ENCODE data around the gene CDC20. TPM values are rescaled to one million over a fixed set of nuclear protein-coding genes. Genes with fewer than 3 reads are reported as not detected.

Gene CDC20
- 166 and 220 TPM in 2 replicates for total RNA-seq (2014; rRNA removed; shearing (Covaris generic); ENCODE audit: low replicate concordance)

GRCh38 chr1:43358746-43359693 is at the start of gene CDC20:
Gene CDC20 (plus strand): TSS chr1:43358981. CDS start chr1:43359216, 235 bp downstream.
- in situ Hi-C loops (cut with HindIII; ENCODE audit: low pct_unique_long_range_greater_than_20kb, low sequenced_read_pairs), result no loop called here
- peak; percentile 97 for DNase-seq (ENCODE audit: low read depth)

- DNase-seq (ENCODE audit: low read depth), result no peak
- in situ Hi-C loops (cut with HindIII; ENCODE audit: low pct_unique_long_range_greater_than_20kb, low sequenced_read_pairs), result no loop called here
These were observed 49.3 kb upstream of the CDC20 start for GRCh38 chr1:43309405-43310025.

- no peak for DNase-seq (ENCODE audit: low read depth)
- in situ Hi-C loops (cut with HindIII; ENCODE audit: low pct_unique_long_range_greater_than_20kb, low sequenced_read_pairs), result no loop called here
These were observed 47.3 kb upstream of the CDC20 start for GRCh38 chr1:43311521-43311920.

- in situ Hi-C loops (cut with HindIII; ENCODE audit: low pct_unique_long_range_greater_than_20kb, low sequenced_read_pairs), result no loop called here
These were observed 46.6 kb upstream of the CDC20 start for GRCh38 chr1:43312212-43312623.

GRCh38 chr1:43312663-43313515 is 45.9 kb upstream of the CDC20 start:
- in situ Hi-C loops (cut with HindIII; ENCODE audit: low pct_unique_long_range_greater_than_20kb, low sequenced_read_pairs), result no loop called here
- DNase-seq (ENCODE audit: low read depth), result no peak

More at GRCh38 chr1:43312212-43312623, 46.6 kb upstream of the CDC20 start:
- no peak for DNase-seq (ENCODE audit: low read depth)

GRCh38 chr1:43313771-43314170 is 45.0 kb upstream of the CDC20 start:
- in situ Hi-C loops (cut with HindIII; ENCODE audit: low pct_unique_long_range_greater_than_20kb, low sequenced_read_pairs), result no loop called here
- no peak for DNase-seq (ENCODE audit: low read depth)

- DNase-seq (ENCODE audit: low read depth), result no peak
- in situ Hi-C loops (cut with HindIII; ENCODE audit: low pct_unique_long_range_greater_than_20kb, low sequenced_read_pairs), result no loop called here
These were observed 44.5 kb upstream of the CDC20 start for GRCh38 chr1:43314233-43314632.

GRCh38 chr1:43315481-43315880 is 43.3 kb upstream of the CDC20 start:
- no peak for DNase-seq (ENCODE audit: low read depth)
- in situ Hi-C loops (cut with HindIII; ENCODE audit: low pct_unique_long_range_greater_than_20kb, low sequenced_read_pairs), result no loop called here

GRCh38 chr1:43315963-43316737 is 42.6 kb upstream of the CDC20 start:
- DNase-seq (ENCODE audit: low read depth), result no peak
- in situ Hi-C loops (cut with HindIII; ENCODE audit: low pct_unique_long_range_greater_than_20kb, low sequenced_read_pairs), result no loop called here

GRCh38 chr1:43316738-43317520 is 41.9 kb upstream of the CDC20 start:
- in situ Hi-C loops (cut with HindIII; ENCODE audit: low pct_unique_long_range_greater_than_20kb, low sequenced_read_pairs), result no loop called here
- DNase-seq (ENCODE audit: low read depth), result no peak

- DNase-seq (ENCODE audit: low read depth), result no peak
- in situ Hi-C loops (cut with HindIII; ENCODE audit: low pct_unique_long_range_greater_than_20kb, low sequenced_read_pairs), result no loop called here
These were observed 40.8 kb upstream of the CDC20 start for GRCh38 chr1:43317817-43318471.

GRCh38 chr1:43318831-43319230 is 40.0 kb upstream of the CDC20 start:
- in situ Hi-C loops (cut with HindIII; ENCODE audit: low pct_unique_long_range_greater_than_20kb, low sequenced_read_pairs), result no loop called here
- no peak for DNase-seq (ENCODE audit: low read depth)

GRCh38 chr1:43319288-43319687 is 39.5 kb upstream of the CDC20 start:
- in situ Hi-C loops (cut with HindIII; ENCODE audit: low pct_unique_long_range_greater_than_20kb, low sequenced_read_pairs), result no loop called here
- DNase-seq (ENCODE audit: low read depth), result no peak

GRCh38 chr1:43319766-43320165 is 39.0 kb upstream of the CDC20 start:
- in situ Hi-C loops (cut with HindIII; ENCODE audit: low pct_unique_long_range_greater_than_20kb, low sequenced_read_pairs), result no loop called here
- DNase-seq (ENCODE audit: low read depth), result no peak

- no peak for DNase-seq (ENCODE audit: low read depth)
- in situ Hi-C loops (cut with HindIII; ENCODE audit: low pct_unique_long_range_greater_than_20kb, low sequenced_read_pairs), result no loop called here
These were observed 37.4 kb upstream of the CDC20 start for GRCh38 chr1:43321331-43321891.

- no peak for DNase-seq (ENCODE audit: low read depth)
- in situ Hi-C loops (cut with HindIII; ENCODE audit: low pct_unique_long_range_greater_than_20kb, low sequenced_read_pairs), result no loop called here
These were observed 36.3 kb upstream of the CDC20 start for GRCh38 chr1:43322506-43322905.

Data from Caki2 (cell line).